Measurements from ENCODE around the gene LEP. TPM values are rescaled to one million over a fixed set of nuclear protein-coding genes. Genes with fewer than 3 reads are reported as not detected.

The LEP gene
- 1,000 to 10,000 TPM in 1 of 4 donors, 100 to 1,000 TPM in 3; 206 to 1,039 (median 584) TPM for total RNA-seq

DNA sequence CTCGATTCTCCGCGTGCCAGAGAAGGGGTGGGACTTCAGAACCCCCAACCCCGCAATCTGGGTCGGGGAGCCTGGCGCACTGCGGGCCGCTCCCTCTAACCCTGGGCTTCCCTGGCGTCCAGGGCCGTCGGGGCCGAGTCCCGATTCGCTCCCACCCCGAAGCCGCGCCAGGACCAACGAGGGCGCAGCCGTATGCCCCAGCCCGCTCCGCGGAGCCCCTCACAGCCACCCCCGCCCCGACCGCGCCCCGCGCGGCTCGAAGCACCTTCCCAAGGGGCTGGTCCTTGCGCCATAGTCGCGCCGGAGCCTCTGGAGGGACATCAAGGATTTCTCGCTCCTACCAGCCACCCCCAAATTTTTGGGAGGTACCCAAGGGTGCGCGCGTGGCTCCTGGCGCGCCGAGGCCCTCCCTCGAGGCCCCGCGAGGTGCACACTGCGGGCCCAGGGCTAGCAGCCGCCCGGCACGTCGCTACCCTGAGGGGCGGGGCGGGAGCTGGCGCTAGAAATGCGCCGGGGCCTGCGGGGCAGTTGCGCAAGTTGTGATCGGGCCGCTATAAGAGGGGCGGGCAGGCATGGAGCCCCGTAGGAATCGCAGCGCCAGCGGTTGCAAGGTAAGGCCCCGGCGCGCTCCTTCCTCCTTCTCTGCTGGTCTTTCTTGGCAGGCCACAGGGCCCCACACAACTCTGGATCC is at the start of gene LEP:
Gene LEP, plus strand, starts transcription at position 583 of the 691 bp plus-strand sequence. CDS start 10,741 bp downstream, outside the sequence.
- TF ChIP-seq, protein P1, sequence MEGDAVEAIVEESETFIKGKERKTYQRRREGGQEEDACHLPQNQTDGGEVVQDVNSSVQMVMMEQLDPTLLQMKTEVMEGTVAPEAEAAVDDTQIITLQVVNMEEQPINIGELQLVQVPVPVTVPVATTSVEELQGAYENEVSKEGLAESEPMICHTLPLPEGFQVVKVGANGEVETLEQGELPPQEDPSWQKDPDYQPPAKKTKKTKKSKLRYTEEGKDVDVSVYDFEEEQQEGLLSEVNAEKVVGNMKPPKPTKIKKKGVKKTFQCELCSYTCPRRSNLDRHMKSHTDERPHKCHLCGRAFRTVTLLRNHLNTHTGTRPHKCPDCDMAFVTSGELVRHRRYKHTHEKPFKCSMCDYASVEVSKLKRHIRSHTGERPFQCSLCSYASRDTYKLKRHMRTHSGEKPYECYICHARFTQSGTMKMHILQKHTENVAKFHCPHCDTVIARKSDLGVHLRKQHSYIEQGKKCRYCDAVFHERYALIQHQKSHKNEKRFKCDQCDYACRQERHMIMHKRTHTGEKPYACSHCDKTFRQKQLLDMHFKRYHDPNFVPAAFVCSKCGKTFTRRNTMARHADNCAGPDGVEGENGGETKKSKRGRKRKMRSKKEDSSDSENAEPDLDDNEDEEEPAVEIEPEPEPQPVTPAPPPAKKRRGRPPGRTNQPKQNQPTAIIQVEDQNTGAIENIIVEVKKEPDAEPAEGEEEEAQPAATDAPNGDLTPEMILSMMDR (IDR thresholded peaks at IDR 0.05; ENCODE audit: low read depth): no peak

DNA sequence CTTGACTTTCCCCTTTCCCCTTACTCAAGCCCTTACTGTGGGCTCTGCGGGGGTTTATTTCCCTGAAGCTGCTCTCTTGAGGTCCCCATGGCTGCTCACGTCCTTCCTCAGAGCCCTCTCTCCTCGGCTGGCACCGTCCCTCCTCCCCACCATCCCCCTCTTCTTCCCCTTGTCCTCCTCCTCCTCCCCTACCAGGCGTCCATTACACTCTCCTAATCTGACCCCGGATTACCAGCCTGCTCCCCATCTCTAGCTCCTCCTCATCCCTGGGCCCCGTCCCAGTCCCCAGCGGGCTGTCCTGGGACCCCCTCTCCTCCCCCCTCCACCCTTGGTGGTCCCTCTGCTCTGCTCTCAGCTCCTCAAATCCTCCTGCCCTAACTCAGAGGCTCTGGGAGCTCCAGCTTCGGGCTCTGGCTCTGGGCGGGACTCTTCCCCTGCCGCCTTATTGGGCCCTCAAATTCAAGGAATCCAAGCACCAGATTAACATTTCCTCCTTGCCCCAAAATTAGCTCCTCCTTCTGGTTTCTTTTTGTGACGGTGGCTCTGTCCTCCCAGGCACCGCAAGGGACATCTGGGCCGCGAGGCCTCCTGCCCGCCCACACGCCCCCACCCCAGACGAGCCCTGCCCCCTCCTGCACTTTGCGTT is 48.5 kb upstream of the LEP start:
- TF ChIP-seq, protein P1 (IDR thresholded peaks at IDR 0.05; ENCODE audit: low read depth): no peak

DNA sequence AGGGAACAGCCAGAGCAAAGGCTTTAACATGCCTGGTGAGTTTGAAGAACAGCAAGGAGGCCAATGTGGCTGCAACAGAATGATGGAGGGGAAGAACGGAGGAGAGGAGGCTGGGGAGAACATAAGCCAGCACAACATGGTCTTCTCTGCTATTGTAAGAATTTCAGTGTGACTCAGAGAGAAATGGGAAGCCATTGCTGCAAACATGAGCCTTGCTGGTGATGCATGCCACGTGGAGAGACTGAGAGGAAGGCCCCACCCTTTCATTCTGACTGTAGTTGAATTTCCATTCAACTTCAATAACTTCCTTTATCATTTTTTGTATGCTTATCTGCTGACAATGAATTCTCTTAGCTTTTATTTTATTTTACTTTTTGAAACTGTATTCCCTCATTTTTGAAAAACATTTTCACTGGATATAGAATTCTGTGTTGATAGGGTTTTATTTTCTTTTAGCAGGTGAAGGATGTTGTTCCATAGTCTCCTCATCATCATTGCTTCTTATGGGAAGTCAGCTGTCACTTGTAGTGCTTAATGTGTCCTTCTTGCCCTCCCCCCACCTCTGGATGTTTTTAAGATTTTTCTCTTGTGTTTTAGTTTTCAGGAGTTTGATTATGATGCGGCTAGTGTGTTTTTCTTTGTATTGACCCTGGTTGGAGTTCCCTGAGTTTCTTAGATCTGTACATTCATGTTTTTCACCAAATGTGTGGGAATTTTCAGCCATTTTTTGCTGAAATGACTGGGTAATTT is 46.4 kb upstream of the LEP start:
- TF ChIP-seq, protein P1 (IDR thresholded peaks at IDR 0.05; ENCODE audit: low read depth): no peak

DNA sequence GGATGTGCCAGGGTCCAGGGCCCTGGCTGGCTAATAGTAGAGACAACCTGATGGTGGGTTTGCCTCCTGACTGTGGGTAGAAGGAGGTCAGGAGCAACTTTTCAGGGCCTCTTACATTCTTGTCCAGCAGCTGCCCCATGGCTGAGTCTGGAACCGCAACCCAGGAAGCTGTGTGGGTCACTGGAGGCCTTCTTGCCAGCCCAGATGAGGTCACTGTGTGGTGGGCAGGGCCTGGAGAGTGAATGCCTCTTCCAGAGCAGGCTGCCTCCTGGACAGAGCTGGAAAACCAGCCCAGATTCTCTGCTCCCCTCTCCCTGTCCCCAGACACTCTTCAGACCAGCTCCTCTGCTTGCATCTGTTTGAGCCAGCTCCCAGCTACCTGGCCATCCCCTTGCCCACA is 43.5 kb upstream of the LEP start:
- TF ChIP-seq, protein P1 (IDR thresholded peaks at IDR 0.05; ENCODE audit: low read depth): no peak

DNA sequence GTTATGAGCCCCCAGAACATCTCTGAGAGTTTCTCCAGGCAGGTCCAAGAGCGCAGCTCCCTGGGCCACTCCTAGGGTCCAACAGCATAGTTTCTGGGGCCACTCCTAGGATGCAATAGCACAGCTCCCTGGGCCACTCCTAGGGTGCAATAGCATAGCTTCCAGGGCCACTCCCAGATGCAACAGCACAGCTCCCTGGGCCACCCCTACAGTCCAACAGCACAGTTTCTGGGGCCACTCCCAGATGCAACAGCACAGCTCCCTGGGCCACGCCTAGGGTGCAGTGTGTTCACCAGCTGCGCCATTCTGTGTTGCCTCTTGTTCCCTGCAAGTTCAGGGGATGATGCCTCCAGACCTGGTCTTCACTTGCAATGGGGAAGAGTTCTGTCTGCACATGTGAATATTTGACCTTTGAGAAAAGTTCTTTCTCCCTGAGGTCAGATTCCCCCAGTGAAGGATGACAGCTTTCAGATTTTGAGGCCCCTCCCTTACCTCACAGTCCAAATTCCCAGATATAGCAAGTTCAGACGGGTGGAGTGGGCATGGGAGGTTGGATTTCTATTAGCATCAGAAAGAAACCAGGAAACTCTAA is 43.0 kb upstream of the LEP start:
- TF ChIP-seq, protein P1 (IDR thresholded peaks at IDR 0.05; ENCODE audit: low read depth): no peak

DNA sequence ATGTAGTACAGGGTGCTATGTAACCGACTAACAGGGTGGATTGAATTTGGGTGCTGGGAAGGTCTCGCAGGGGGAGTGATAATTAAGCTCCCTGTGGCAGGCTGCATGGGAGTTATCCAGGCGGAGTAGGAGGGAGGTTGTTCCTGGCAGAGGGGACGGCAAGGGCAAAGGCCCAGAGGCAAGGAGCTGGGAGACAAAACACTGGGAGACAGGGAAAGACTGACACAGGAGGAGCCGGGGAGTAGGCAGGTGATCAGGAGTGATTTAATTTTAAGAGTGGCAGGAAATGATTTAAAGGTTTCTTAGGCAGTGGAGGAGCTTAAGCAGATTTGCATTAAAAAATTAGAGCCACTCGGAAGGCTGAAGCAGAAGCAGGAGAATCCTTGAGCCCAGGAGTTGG is 40.7 kb upstream of the LEP start:
- TF ChIP-seq, protein P1 (IDR thresholded peaks at IDR 0.05; ENCODE audit: low read depth): no peak
